Testis (tissue), 5 donors: Measurements from ENCODE around the gene APLNR. TPM values are rescaled to one million over a fixed set of nuclear protein-coding genes. Genes with fewer than 3 reads are reported as not detected.
"Not testable (repeated sequence)": the region's sequence is repeated elsewhere in the genome, so short reads cannot be mapped to it uniquely, and the experiment has no call there.

Experiments
- DNase-seq: peaks from one replicate; pipeline ENCODE4 v3.0.0-alpha.2; 2019
- H3K27ac ChIP-seq, 2 donors: fragments of 200-600 bp; sonication (generic); one replicate each; pipeline ENCODE4 v1.5.1; 2019
- H3K27me3 ChIP-seq: fragments of 200-600 bp; sonication (generic); one replicate; pipeline ENCODE4 v1.5.1; 2019
- H3K36me3 ChIP-seq: fragments of 200-600 bp; sonication (generic); one replicate; pipeline ENCODE4 v1.5.1; 2017; ENCODE audit warnings: low read depth; ENCODE audit errors: missing control alignments
- H3K4me1 ChIP-seq: fragments of 200-600 bp; sonication (generic); one replicate; pipeline ENCODE4 v1.5.1; 2019
- H3K4me3 ChIP-seq, 2 donors: fragments of 200-600 bp; sonication (generic); one replicate each; pipeline ENCODE4 v1.5.1; 2017 to 2019
- H3K9me3 ChIP-seq: fragments of 200-600 bp; sonication (generic); one replicate; pipeline ENCODE4 v1.5.1; 2017
- POLR2A ChIP-seq: fragments of 450-650 bp; IDR thresholded peaks from one replicate; pipeline ENCODE4 v1.6.1; 2017; ENCODE audit warnings: antibody characterized with exemption, mild to moderate bottlenecking, moderate library complexity
- WGBS, 2 donors: methylation state at CpG; one replicate each; pipeline ENCODE4 v1.1.5; 2018; 5-methylcytosine and 5-hydroxymethylcytosine counted together
- intact Hi-C: fragments of 100-400 bp; cut with DNase I; formaldehyde crosslinking; loops from one replicate; pipeline ENCODE4 v1.15.1; 2023; ENCODE audit warnings: low total_unique reads
- long read RNA-seq, 2 donors: transcript quantifications; one replicate each; lab custom pipeline, GENCODE V29; 2026
- polyA plus RNA-seq: library from polyadenylated mRNA; stranded (reverse); fragments of 350-450 nt; fragmentation: Illumina TruSeq; extraction: RNeasy Lipid Tissue Mini Kit (QIAGEN cat#74804); gene quantifications from one replicate; pipeline ENCODE4 v1.2.3, GENCODE V29; 2014; ENCODE audit warnings: low read depth, low replicate concordance; ENCODE audit not compliant: insufficient read depth
- total RNA-seq, 2 donors: library from RNA; depleted of rRNA; stranded (reverse); fragments of >200 nt; gene quantifications; one replicate each; pipeline ENCODE4 v1.2.3, GENCODE V29; 2016
- TF ChIP-seq, protein P1 (sequence below), 3 experiments: fragments of 450-650 bp in 2 of 3; fragments of 200-600 bp in 1 of 3; sonication (generic) in 1 of 3; IDR thresholded peaks; one replicate each; pipeline ENCODE4 v1.5.1; 2016 to 2019; ENCODE audit warnings: antibody characterized with exemption in 3 of 3, mild to moderate bottlenecking in 2 of 3, moderate library complexity in 1 of 3

APLNR gene
- total RNA-seq: 1 to 10 TPM in 1 of 2 donors, under 1 TPM in 1; 0.94 to 1.1 TPM
- 7.1 TPM for polyA plus RNA-seq
- long read RNA-seq, donor 1, transcript APLNR-202 (1 exons, 3,609 nt): major isoform, 38 of 39 reads
- long read RNA-seq, donor 1, partial matches to known transcripts: 0 of 39 reads
- long read RNA-seq, donor 1, other reads (novel, unspliced or antisense): 0 of 39 reads
- long read RNA-seq, donor 2, transcript APLNR-202 (1 exons, 3,609 nt): major isoform, 28 of 29 reads
- long read RNA-seq, donor 2, partial matches to known transcripts: 0 of 29 reads
- long read RNA-seq, donor 2, other reads (novel, unspliced or antisense): 0 of 29 reads

GRCh38 chr11:57237204-57237681, at the start of gene APLNR:
TSS of gene APLNR (minus strand) at chr11:57237250. CDS start at chr11:57237004, 246 bp downstream.
- H3K4me3 ChIP-seq: no peak within 1 kb of the TSS
- TF ChIP-seq, protein P1, sequence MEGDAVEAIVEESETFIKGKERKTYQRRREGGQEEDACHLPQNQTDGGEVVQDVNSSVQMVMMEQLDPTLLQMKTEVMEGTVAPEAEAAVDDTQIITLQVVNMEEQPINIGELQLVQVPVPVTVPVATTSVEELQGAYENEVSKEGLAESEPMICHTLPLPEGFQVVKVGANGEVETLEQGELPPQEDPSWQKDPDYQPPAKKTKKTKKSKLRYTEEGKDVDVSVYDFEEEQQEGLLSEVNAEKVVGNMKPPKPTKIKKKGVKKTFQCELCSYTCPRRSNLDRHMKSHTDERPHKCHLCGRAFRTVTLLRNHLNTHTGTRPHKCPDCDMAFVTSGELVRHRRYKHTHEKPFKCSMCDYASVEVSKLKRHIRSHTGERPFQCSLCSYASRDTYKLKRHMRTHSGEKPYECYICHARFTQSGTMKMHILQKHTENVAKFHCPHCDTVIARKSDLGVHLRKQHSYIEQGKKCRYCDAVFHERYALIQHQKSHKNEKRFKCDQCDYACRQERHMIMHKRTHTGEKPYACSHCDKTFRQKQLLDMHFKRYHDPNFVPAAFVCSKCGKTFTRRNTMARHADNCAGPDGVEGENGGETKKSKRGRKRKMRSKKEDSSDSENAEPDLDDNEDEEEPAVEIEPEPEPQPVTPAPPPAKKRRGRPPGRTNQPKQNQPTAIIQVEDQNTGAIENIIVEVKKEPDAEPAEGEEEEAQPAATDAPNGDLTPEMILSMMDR (IDR thresholded peaks at IDR 0.05): no peak
- TF ChIP-seq POLR2A: no peak
- no peaks in the 10 kb centered on the region for H3K9me3 ChIP-seq
- H3K27ac ChIP-seq: no peak within 1 kb of the TSS
- H3K27me3 ChIP-seq: no peaks in the 10 kb centered on the region
- no peaks in the 10 kb centered on the region for H3K36me3 ChIP-seq
- H3K4me1 ChIP-seq: no peaks in the 10 kb centered on the region
- DNase-seq: no peak
- intact Hi-C loops: no loop called here
- WGBS, 2 donors: 52 to 55% methylated on average over 6 of the region's 6 CpGs

DNA sequence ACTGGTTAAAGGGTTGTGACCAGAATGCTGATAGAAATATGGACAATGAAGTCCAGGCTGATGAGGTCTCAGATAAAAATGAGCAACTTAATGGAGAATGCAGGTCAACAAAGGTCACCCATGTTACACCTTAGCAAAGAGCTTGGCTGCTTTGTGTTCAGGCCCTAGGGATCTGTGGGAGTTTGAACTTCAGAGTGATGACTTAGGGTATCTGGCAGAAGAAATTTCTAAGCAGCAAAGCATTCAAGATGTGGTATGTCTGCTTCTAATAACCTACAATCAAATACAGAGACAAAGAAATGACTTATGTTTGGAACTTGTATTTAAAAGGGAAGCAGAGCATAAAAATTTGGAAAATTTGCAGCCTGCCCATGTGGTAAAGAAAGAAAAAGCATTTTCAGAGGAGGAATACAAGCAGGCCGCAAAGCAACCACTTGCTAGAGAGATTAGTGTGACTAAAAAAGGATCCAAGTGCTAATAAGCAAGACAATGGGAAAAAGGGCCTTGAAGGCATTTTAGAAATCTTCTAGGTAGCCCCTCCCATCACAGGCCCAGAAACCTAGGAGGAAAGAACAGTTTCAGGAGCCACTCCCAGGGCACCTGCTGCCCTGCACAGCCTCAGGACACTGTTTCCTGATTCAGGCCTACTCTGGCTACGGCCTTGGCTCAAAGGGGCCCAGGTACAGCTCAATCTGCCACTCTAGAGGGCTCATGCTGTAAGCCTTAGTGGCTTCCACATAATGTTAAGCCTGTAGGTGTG, 46.4 kb upstream of the APLNR start:
- WGBS, 2 donors: 98 to 100% methylated on average over 2 of the region's 2 CpGs
- no peaks in the 10 kb centered on the region for H3K27me3 ChIP-seq
- no peak overlapping the region for H3K27ac ChIP-seq
- H3K4me3 ChIP-seq: no peak overlapping the region
- H3K36me3 ChIP-seq: no peaks in the 10 kb centered on the region
- DNase-seq: no peak
- intact Hi-C loops: no loop called here
- H3K9me3 ChIP-seq: no peaks in the 10 kb centered on the region
- no peak for TF ChIP-seq POLR2A
- TF ChIP-seq, protein P1 (IDR thresholded peaks at IDR 0.05): no peak
- H3K4me1 ChIP-seq: no peaks in the 10 kb centered on the region

DNA sequence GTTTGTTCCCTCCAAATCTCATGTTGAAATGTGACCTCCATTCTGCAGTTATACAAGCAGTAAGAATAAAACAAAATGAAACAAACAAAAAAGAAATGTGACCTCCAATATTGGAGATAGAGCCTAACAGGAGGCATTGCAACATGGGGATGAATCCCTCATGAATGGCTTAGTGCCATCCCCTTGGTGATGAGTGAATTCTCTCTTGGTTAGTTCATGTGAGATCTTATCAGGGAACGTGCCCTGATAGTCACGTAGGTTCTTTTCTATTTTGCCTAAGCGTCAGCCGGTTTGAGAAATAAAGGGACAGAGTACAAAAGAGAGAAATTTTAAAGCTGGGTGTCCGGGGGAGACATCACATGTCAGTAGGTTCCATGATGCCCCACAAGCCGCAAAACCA, 44.5 kb upstream of the APLNR start:
- H3K27me3 ChIP-seq, H3K4me3 ChIP-seq, H3K9me3 ChIP-seq, DNase-seq, H3K36me3 ChIP-seq, intact Hi-C loops, H3K4me1 ChIP-seq, H3K27ac ChIP-seq: not testable (repeated sequence)
- 84 to 93% methylated on average over 6 of the region's 6 CpGs for whole genome bisulfite sequencing, 2 donors

DNA sequence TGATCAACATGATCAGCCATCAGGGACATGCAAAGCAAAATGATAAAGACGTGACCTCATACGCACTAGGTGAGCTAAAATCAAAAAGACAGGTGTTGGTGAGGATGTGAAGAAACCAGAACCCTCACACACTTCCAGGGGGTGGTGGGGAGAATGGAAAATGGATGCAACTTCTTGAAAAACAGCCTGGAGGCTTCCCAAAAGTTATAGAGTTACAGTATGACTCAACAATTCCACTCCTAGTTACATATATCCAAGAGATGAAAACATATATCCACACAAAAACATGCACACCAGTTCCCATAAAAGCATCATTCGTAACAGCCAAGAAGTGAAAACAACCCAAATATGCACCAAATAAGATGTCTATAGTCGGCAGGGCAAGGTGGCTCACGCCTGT, 42.1 kb upstream of the APLNR start:
- TF ChIP-seq POLR2A: no peak
- TF ChIP-seq, protein P1 (IDR thresholded peaks at IDR 0.05): no peak
- H3K9me3 ChIP-seq: no peaks in the 10 kb centered on the region
- no peaks in the 10 kb centered on the region for H3K27me3 ChIP-seq
- H3K4me1 ChIP-seq: no peaks in the 10 kb centered on the region
- intact Hi-C loops: no loop called here
- H3K36me3 ChIP-seq: no peaks in the 10 kb centered on the region
- no peak overlapping the region for H3K27ac ChIP-seq
- no peak for DNase-seq
- 84 to 93% methylated on average over 5 of the region's 5 CpGs for WGBS, 2 donors
- no peak overlapping the region for H3K4me3 ChIP-seq

- DNase-seq: no peak
Measured at GRCh38 chr11:57278721-57279095, 41.7 kb upstream of the APLNR start.

More at GRCh38 chr11:57278721-57279095, 41.7 kb upstream of the APLNR start:
- Histone ChIP-seq H3K27ac (no peak overlapping the region), H3K4me1 (no peaks in the 10 kb centered on the region), H3K36me3 (no peaks in the 10 kb centered on the region), H3K9me3 (no peaks in the 10 kb centered on the region), H3K27me3 (no peaks in the 10 kb centered on the region), H3K4me3 (no peak overlapping the region)
- WGBS, 2 donors: 78 to 80% methylated on average over 7 of the region's 7 CpGs
- intact Hi-C loops: no loop called here
- TF ChIP-seq POLR2A: no peak
- TF ChIP-seq, protein P1 (IDR thresholded peaks at IDR 0.05): no peak
